PFSK-1 (cell line): ENCODE data around the gene CEP89.

Experiments used
- FOXP2 ChIP-seq: optimal IDR thresholded peaks from 2 replicates; pipeline ENCODE3; 2011; ENCODE audit warnings: borderline replicate concordance, control low read depth, inconsistent platforms; ENCODE audit not compliant: insufficient read depth; ENCODE audit errors: extremely low read length, extremely low read depth
- POLR2AphosphoS5 ChIP-seq: IDR thresholded peaks from 2 replicates; pipeline ENCODE4 v1.6.1; 2012; ENCODE audit warnings: low read depth, mild to moderate bottlenecking, control low read depth, low read length, moderate library complexity
- REST ChIP-seq, 2 experiments: IDR thresholded peaks; 2 replicates each; pipeline versions ENCODE4 v1.6.1 to v1.8.0; 2011 to 2012; ENCODE audit warnings: low read depth in 2 of 2, low read length in 2 of 2, control low read depth in 1 of 2, inconsistent platforms in 1 of 2, mild to moderate bottlenecking in 1 of 2, moderate library complexity in 1 of 2; ENCODE audit not compliant: insufficient read depth in 1 of 2
- SIN3A ChIP-seq: IDR thresholded peaks from 2 replicates; pipeline ENCODE4 v1.6.1; 2012; ENCODE audit warnings: mild to moderate bottlenecking, low read length, moderate library complexity, borderline replicate concordance; ENCODE audit not compliant: insufficient read depth
- TAF1 ChIP-seq: IDR thresholded peaks from 2 replicates; pipeline ENCODE4 v1.6.1; 2012; ENCODE audit warnings: low read length, control low read depth, borderline replicate concordance; ENCODE audit not compliant: insufficient read depth

The CEP89 gene

DNA sequence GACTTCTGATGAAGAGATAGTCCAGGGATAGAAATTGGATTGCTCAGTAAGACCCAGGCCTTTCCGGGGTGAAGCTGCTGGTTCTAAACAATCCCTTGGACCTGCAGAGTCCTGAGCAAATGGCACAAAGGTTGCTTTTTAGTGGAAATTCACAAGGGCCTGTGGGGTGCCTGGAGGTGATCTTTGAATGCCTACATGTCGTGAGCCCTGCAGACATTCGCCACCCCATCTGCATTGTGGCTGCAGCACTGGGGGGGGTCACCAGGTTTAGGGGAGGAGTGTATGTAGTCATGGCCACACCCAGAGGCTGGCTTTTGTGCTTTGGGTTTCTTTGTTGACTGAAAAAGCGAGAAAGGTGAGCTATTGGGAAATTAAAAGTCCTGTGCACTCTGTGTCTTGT, 143.6 kb downstream of the CEP89 start:
- TF ChIP-seq FOXP2, result no peak
- no peak for TF ChIP-seq TAF1
- TF ChIP-seq POLR2AphosphoS5, result no peak
- no peak for TF ChIP-seq SIN3A
- TF ChIP-seq REST (IDR thresholded peaks at IDR 0.05; ENCODE audit: insufficient read depth in 1 of 2, low read depth in 2 of 2, low read length in 2 of 2), result no peak
